ENCODE data around the gene ALKBH5. TPM values are rescaled to one million over a fixed set of nuclear protein-coding genes. Genes with fewer than 3 reads are reported as not detected.

ALKBH5 gene
- total RNA-seq, 2 donors from 2014 or later: 177 to 193 TPM

DNA sequence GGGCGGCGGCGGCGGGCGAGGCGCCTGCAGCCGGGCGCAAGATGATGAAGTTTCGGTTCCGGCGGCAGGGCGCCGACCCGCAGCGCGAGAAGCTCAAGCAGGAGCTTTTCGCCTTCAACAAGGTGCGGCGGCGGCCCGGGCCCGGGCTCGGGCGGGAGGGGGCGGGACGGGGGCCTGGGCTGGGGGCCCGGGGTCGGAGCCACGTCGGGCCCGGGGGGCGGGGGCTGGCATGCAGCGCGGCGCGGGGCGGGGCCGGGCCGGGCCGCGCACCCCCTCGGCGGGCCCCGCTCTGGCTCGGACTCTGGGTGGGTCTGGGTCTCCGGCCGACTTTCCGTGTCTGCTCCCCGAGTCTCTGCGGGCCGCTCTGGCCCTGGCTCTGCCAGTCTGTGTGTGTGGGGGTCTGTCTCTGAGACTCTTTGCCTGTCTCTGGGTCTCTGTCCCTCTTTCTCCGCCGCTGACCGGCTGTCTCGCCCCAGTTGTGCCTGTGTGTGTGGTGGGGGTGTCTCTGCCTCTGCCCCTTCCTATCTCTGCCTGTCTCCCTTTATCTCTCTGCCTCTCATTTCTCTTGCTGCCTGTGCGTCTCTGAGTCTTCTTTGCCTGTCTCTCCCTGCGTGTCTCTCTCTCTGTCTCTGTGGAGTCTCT lies 42.1 kb downstream of the ALKBH5 start:
- H3K4me1 ChIP-seq: peaks cover 0 to 22% of the 10 kb centered on the region in 2 donors
- H3K4me3 ChIP-seq: peak overlapping the region; percentile 62 to 69
- H3K9me3 ChIP-seq: no peaks in the 10 kb centered on the region
- DNase-seq (ENCODE audit: low spot score): no peak
- no peak for TF ChIP-seq CTCF (IDR thresholded peaks at IDR 0.05)
- peak overlapping the region; percentile 23 to 63 for H3K27ac ChIP-seq
- no peaks in the 10 kb centered on the region for H3K27me3 ChIP-seq
- H3K36me3 ChIP-seq: no peaks in the 10 kb centered on the region

- Histone ChIP-seq H3K4me1 (peaks cover 0 to 22% of the 10 kb centered on the region in 2 donors), H3K4me3 (peak overlapping the region; percentile 62 to 69), H3K27me3 (no peaks in the 10 kb centered on the region), H3K27ac (peak overlapping the region in 1 of 2 donors; percentile 63), H3K9me3 (no peaks in the 10 kb centered on the region), H3K36me3 (no peaks in the 10 kb centered on the region)
- DNase-seq (ENCODE audit: low spot score): no peak
- TF ChIP-seq CTCF (IDR thresholded peaks at IDR 0.05): no peak
These were observed 42.8 kb downstream of the ALKBH5 start for GRCh38 chr17:18226284-18226945.

GRCh38 chr17:18227635-18228034 lies 44.0 kb downstream of the ALKBH5 start:
- no peak overlapping the region for H3K27ac ChIP-seq
- no peak overlapping the region for H3K4me3 ChIP-seq
- DNase-seq (ENCODE audit: low spot score): no peak
- TF ChIP-seq CTCF (IDR thresholded peaks at IDR 0.05): no peak
- no peaks in the 10 kb centered on the region for H3K27me3 ChIP-seq
- peaks cover 0 to 22% of the 10 kb centered on the region in 2 donors for H3K4me1 ChIP-seq
- H3K9me3 ChIP-seq: no peaks in the 10 kb centered on the region
- H3K36me3 ChIP-seq: no peaks in the 10 kb centered on the region

DNA sequence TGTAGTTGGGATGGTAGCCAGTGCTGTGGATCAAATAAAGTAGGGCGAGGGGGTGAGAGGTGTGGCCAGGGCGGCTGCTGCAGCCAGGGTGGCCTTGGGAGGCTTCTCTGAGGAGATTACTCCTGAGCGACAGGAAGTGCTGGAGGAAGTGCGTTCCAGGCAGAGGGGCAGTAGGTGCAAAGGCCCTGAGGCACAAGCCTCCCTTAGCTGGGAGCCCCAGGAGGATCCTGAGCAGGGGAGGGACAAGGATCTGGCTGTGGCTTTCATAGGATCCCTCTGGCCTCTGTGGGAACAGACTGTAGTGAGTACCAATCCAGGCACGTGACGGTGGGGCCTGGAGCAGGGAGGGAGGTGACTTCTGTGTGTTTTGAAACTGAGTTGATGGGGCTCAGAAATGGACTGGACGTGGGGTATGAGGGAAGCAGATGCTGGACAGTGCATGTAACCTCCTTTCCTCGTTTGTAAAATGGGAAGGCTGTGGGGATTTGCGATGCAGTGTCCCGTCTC lies 44.6 kb downstream of the ALKBH5 start:
- no peaks in the 10 kb centered on the region for H3K27me3 ChIP-seq
- no peaks in the 10 kb centered on the region for H3K36me3 ChIP-seq
- no peak overlapping the region for H3K4me3 ChIP-seq
- H3K4me1 ChIP-seq: peaks cover 0 to 22% of the 10 kb centered on the region in 2 donors
- no peak for DNase-seq (ENCODE audit: low spot score)
- no peak for TF ChIP-seq CTCF (IDR thresholded peaks at IDR 0.05)
- H3K27ac ChIP-seq: no peak overlapping the region
- H3K9me3 ChIP-seq: no peaks in the 10 kb centered on the region

- H3K27ac ChIP-seq: no peak overlapping the region
- TF ChIP-seq CTCF (IDR thresholded peaks at IDR 0.05): no peak
- H3K36me3 ChIP-seq: peaks cover 7% of the 10 kb centered on the region
- H3K27me3 ChIP-seq: no peaks in the 10 kb centered on the region
- no peaks in the 10 kb centered on the region for H3K9me3 ChIP-seq
- no peak overlapping the region for H3K4me3 ChIP-seq
- H3K4me1 ChIP-seq: peaks cover 0 to 19% of the 10 kb centered on the region in 2 donors
- no peak for DNase-seq (ENCODE audit: low spot score)
These were observed 45.6 kb downstream of the ALKBH5 start for GRCh38 chr17:18229254-18229653.
